AG04449 (cell line): ENCODE results near the gene ADD3.

Experiments used
- CTCF ChIA-PET: fragments of 350-600 bp; formaldehyde crosslinking; extraction: SDS; loops from one replicate; lab custom pipeline; 2021; ENCODE audit warnings: antibody characterized with exemption; lab: Yijun Ruan, JAX
- POLR2A ChIA-PET: fragments of 400-600, 350-600 bp; formaldehyde crosslinking; extraction: SDS; loops from one replicate; lab custom pipeline; 2020; ENCODE audit warnings: antibody characterized with exemption, inconsistent platforms; lab: Yijun Ruan, JAX
- DNase-seq: peaks from one replicate; pipeline ENCODE4 v3.0.0-alpha.2; 2010; ENCODE audit warnings: low read depth, low spot score
- H3K4me3 ChIP-seq: 2 replicates; pipeline ENCODE4 v1.5.1; 2011; ENCODE audit warnings: low read depth, mild to moderate bottlenecking, control low read depth, low read length
- CTCF ChIP-seq: IDR thresholded peaks from one replicate; pipeline ENCODE4 v1.5.1; 2011; ENCODE audit warnings: mild to moderate bottlenecking, moderate library complexity, low read length, control low read depth, inconsistent platforms; ENCODE audit not compliant: insufficient read depth; ENCODE audit errors: missing control alignments

ADD3 gene

GRCh38 chr10:110039254-110039653 lies 31.5 kb downstream of the ADD3 start:
- POLR2A ChIA-PET: no interaction called here
- CTCF ChIA-PET: interaction anchor here (0.7 to 0.9 kb wide), 2 partner anchors 8 to 23 kb away, joined by 3 to 4 read pairs; no protein-coding TSS in a partner anchor
- TF ChIP-seq CTCF: no peak
- DNase-seq: no peak
- H3K4me3 ChIP-seq: no peak overlapping the region

GRCh38 chr10:110040108-110040507 lies 32.3 kb downstream of the ADD3 start:
- CTCF ChIA-PET: interaction anchor here (0.9 kb wide), 1 partner anchor 9 kb away, joined by 4 read pairs; no protein-coding TSS in a partner anchor
- no peak overlapping the region for H3K4me3 ChIP-seq
- DNase-seq: no peak
- no peak for TF ChIP-seq CTCF
- POLR2A ChIA-PET: no interaction called here

GRCh38 chr10:110040767-110041478 lies 33.1 kb downstream of the ADD3 start:
- POLR2A ChIA-PET: no interaction called here
- no peak for TF ChIP-seq CTCF

GRCh38 chr10:110041479-110041829 lies 33.7 kb downstream of the ADD3 start:
- CTCF ChIA-PET: interaction anchor here (0.6 kb wide), 1 partner anchor 241 kb away, joined by 4 read pairs; no protein-coding TSS in a partner anchor
- POLR2A ChIA-PET: no interaction called here
- no peak overlapping the region for H3K4me3 ChIP-seq
- no peak for DNase-seq
- no peak for TF ChIP-seq CTCF

More at GRCh38 chr10:110040767-110041478, 33.1 kb downstream of the ADD3 start:
- DNase-seq: no peak
- CTCF ChIA-PET: no interaction called here
- H3K4me3 ChIP-seq: no peak overlapping the region

GRCh38 chr10:110042181-110042580 lies 34.4 kb downstream of the ADD3 start:
- no peak for TF ChIP-seq CTCF
- ChIA-PET POLR2A (no interaction called here), CTCF (interaction anchor here (0.5 to 1.2 kb wide), 4 partner anchors 12 to 241 kb away, joined by 3 to 4 read pairs (median 4); no protein-coding TSS in a partner anchor)
- no peak for DNase-seq
- no peak overlapping the region for H3K4me3 ChIP-seq

GRCh38 chr10:110042891-110043290 lies 35.1 kb downstream of the ADD3 start:
- no peak for DNase-seq
- no peak overlapping the region for H3K4me3 ChIP-seq
- POLR2A ChIA-PET: interaction anchor here (1.0 kb wide), 1 partner anchor 35 kb away, joined by 5 read pairs; the partner anchor contains the start of gene ADD3
- CTCF ChIA-PET: interaction anchor here (0.5 to 1.3 kb wide), 4 partner anchors 12 to 64 kb away, joined by 3 to 4 read pairs (median 3); no protein-coding TSS in a partner anchor
- TF ChIP-seq CTCF: no peak
